Measurements from ENCODE around the gene ESPN. TPM values are rescaled to one million over a fixed set of nuclear protein-coding genes. Genes with fewer than 3 reads are reported as not detected.
A peak's percentile ranks its signal among the peaks of the same experiment; 100 is the strongest.

ESPN gene
- polyA plus RNA-seq, 1 experiment: not detected

GRCh38 chr1:6497867-6498575, 73.4 kb downstream of the ESPN start:
- no peak for TF ChIP-seq CTCF (IDR thresholded peaks at IDR 0.05; ENCODE audit: insufficient read depth, low read depth, low read length)
- Histone ChIP-seq H3K36me3 (ENCODE audit: control insufficient read depth, insufficient read depth, low read length) (no peaks in the 10 kb centered on the region), H3K27me3 (ENCODE audit: control insufficient read depth, insufficient read depth, low read length) (no peaks in the 10 kb centered on the region), H3K4me3 (ENCODE audit: low read depth, low read length) (peak overlapping the region; percentile 53)
- no peak for DNase-seq (ENCODE audit: low read depth)
- ChIA-PET CTCF (interaction anchor here (0.8 to 1.6 kb wide), 5 partner anchors 8 to 39 kb away, joined by 3 to 4 read pairs (median 3); no protein-coding TSS in a partner anchor), POLR2A (no interaction called here)

GRCh38 chr1:6498576-6499111, 74.1 kb downstream of the ESPN start:
- DNase-seq (ENCODE audit: low read depth): no peak
- ChIA-PET CTCF (interaction anchor here (0.8 to 1.6 kb wide), 8 partner anchors 8 to 39 kb away, joined by 3 to 4 read pairs (median 3); no protein-coding TSS in a partner anchor), POLR2A (no interaction called here)
- TF ChIP-seq CTCF (IDR thresholded peaks at IDR 0.05; ENCODE audit: insufficient read depth, low read depth, low read length): no peak
- H3K4me3 ChIP-seq (ENCODE audit: low read depth, low read length): no peak overlapping the region
- H3K36me3 ChIP-seq (ENCODE audit: control insufficient read depth, insufficient read depth, low read length): no peaks in the 10 kb centered on the region
- H3K27me3 ChIP-seq (ENCODE audit: control insufficient read depth, insufficient read depth, low read length): no peaks in the 10 kb centered on the region

GRCh38 chr1:6499296-6499695, 74.7 kb downstream of the ESPN start:
- CTCF ChIA-PET: interaction anchor here (0.9 to 2.3 kb wide), 7 partner anchors 9 to 30 kb away, joined by 3 to 13 read pairs (median 3); partner anchors contain the start of gene PLEKHG5

GRCh38 chr1:6500544-6501278, 76.1 kb downstream of the ESPN start:
- no peaks in the 10 kb centered on the region for H3K27me3 ChIP-seq (ENCODE audit: control insufficient read depth, insufficient read depth, low read length)
- POLR2A ChIA-PET: no interaction called here
- DNase-seq (ENCODE audit: low read depth): no peak
- no peak for TF ChIP-seq CTCF (IDR thresholded peaks at IDR 0.05; ENCODE audit: insufficient read depth, low read depth, low read length)
- no peaks in the 10 kb centered on the region for H3K36me3 ChIP-seq (ENCODE audit: control insufficient read depth, insufficient read depth, low read length)
- CTCF ChIA-PET: interaction anchor here (0.5 to 2.3 kb wide), 3 partner anchors 10 to 218 kb away, joined by 3 to 13 read pairs (median 3); partner anchors contain the start of gene PLEKHG5
- no peak overlapping the region for H3K4me3 ChIP-seq (ENCODE audit: low read depth, low read length)

More at GRCh38 chr1:6499296-6499695, 74.7 kb downstream of the ESPN start:
- no peak for DNase-seq (ENCODE audit: low read depth)
- H3K27me3 ChIP-seq (ENCODE audit: control insufficient read depth, insufficient read depth, low read length): no peaks in the 10 kb centered on the region
- POLR2A ChIA-PET: no interaction called here
- TF ChIP-seq CTCF (IDR thresholded peaks at IDR 0.05; ENCODE audit: insufficient read depth, low read depth, low read length): no peak
- no peaks in the 10 kb centered on the region for H3K36me3 ChIP-seq (ENCODE audit: control insufficient read depth, insufficient read depth, low read length)
- no peak overlapping the region for H3K4me3 ChIP-seq (ENCODE audit: low read depth, low read length)

- ChIA-PET CTCF (interaction anchor here (1.1 to 2.3 kb wide), 3 partner anchors 11 to 21 kb away, joined by 3 to 13 read pairs (median 3); partner anchors contain the start of gene PLEKHG5), POLR2A (no interaction called here)
- no peak overlapping the region for H3K4me3 ChIP-seq (ENCODE audit: low read depth, low read length)
- H3K27me3 ChIP-seq (ENCODE audit: control insufficient read depth, insufficient read depth, low read length): no peaks in the 10 kb centered on the region
- no peak for TF ChIP-seq CTCF (IDR thresholded peaks at IDR 0.05; ENCODE audit: insufficient read depth, low read depth, low read length)
- no peak for DNase-seq (ENCODE audit: low read depth)
- H3K36me3 ChIP-seq (ENCODE audit: control insufficient read depth, insufficient read depth, low read length): no peaks in the 10 kb centered on the region
Measured at GRCh38 chr1:6501279-6501813, 76.8 kb downstream of the ESPN start.

All from BJ (cell line).